Bronchial smooth muscle cell (primary cell): ENCODE results near the gene ABCA8. TPM values are rescaled to one million over a fixed set of nuclear protein-coding genes. Genes with fewer than 3 reads are reported as not detected.

Experiments
- total RNA-seq: library from RNA; depleted of rRNA; stranded (reverse); fragments of >200 nt; gene quantifications from 2 replicates; pipeline ENCODE4 v1.2.1, GENCODE V29; 2014

ABCA8 gene, protein sequence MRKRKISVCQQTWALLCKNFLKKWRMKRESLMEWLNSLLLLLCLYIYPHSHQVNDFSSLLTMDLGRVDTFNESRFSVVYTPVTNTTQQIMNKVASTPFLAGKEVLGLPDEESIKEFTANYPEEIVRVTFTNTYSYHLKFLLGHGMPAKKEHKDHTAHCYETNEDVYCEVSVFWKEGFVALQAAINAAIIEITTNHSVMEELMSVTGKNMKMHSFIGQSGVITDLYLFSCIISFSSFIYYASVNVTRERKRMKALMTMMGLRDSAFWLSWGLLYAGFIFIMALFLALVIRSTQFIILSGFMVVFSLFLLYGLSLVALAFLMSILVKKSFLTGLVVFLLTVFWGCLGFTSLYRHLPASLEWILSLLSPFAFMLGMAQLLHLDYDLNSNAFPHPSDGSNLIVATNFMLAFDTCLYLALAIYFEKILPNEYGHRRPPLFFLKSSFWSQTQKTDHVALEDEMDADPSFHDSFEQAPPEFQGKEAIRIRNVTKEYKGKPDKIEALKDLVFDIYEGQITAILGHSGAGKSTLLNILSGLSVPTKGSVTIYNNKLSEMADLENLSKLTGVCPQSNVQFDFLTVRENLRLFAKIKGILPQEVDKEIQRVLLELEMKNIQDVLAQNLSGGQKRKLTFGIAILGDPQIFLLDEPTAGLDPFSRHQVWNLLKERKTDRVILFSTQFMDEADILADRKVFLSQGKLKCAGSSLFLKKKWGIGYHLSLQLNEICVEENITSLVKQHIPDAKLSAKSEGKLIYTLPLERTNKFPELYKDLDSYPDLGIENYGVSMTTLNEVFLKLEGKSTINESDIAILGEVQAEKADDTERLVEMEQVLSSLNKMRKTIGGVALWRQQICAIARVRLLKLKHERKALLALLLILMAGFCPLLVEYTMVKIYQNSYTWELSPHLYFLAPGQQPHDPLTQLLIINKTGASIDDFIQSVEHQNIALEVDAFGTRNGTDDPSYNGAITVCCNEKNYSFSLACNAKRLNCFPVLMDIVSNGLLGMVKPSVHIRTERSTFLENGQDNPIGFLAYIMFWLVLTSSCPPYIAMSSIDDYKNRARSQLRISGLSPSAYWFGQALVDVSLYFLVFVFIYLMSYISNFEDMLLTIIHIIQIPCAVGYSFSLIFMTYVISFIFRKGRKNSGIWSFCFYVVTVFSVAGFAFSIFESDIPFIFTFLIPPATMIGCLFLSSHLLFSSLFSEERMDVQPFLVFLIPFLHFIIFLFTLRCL (N-terminal part only)
- 78.8 and 139 TPM in 2 replicates for total RNA-seq

DNA sequence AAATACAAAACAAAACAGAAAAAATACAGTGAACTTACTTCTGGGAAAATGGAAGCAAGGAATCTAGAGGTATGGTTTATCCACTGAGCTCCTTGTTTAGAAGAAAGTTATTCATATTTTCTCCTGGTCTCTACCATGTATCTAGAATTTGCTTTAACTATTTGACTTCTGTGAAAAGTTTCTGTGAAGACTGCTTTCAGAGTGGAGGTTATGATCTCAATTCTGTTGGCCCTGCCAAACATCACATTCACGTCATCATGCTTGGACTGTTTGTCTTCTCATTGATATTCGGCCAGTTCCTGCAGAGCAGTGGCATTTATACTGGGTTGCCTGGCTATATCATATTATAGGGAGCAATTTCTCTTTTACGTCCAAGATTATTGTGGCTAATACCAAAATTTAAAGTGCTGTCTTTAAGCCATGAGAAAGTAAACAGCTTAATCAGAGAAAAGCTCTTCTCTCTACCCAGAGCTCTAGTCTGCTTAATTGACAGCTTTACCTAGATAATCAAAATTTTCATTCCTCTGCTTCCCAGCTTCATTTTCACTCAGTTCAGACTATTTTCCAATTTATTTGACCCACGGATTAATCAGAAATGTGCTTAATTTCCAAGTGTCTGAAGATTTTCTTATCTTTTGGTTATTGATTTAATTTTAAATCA lies at the start of gene ABCA8:
Gene ABCA8 (minus strand): TSS at position 212 of the 661 bp plus-strand sequence. CDS start 13,358 bp downstream, outside the sequence.

Other genes with a start within 250 kb of the ABCA8 start
- 18.1 and 54.6 TPM in 2 replicates for gene ABCA9, start 105.5 kb upstream of the ABCA8 start, total RNA-seq
- gene ABCA6, start 186.5 kb upstream of the ABCA8 start, total RNA-seq: 31.7 and 55.2 TPM in 2 replicates